Astrocyte of the spinal cord (primary cell): ENCODE results near the gene IDH3G.

Experiments
- DNase-seq: peaks from one replicate; pipeline ENCODE4 v3.0.0; 2011; ENCODE audit warnings: low read depth, low spot score
- H3K4me3 ChIP-seq: 2 replicates; pipeline ENCODE4 v1.5.1; 2011; ENCODE audit warnings: low read depth, mild to moderate bottlenecking, low read length, moderate library complexity
- in situ Hi-C: cut with HindIII; loops from 2 replicates; pipeline ENCODE4 v1.10.0; 2017; ENCODE audit warnings: low sequenced_read_pairs
- TF ChIP-seq, protein P1 (sequence below): IDR thresholded peaks from 2 replicates; pipeline ENCODE4 v1.5.1; 2012; ENCODE audit warnings: low read depth, mild to moderate bottlenecking, low read length, inconsistent platforms

IDH3G gene

DNA sequence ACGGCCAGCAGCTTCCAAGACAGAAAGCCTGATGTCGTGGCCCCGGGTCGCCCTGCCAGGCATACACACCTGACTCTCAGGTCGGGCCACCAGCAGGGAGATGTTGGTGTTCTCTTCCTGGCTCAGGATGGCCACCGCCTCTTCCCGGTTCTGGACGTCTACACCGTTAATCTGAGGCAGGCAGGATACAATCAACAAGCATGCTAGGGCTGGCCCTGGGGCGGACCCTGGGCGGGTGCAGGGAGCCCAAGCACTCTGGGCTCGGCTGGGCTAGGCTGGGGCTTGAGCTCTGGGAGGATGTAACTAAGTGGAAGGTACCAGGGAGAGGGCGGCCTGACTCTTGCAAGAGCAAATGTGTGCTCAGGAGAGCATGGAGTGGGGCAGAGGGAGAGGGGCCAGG lies 11.3 kb upstream of the IDH3G start:
- no peak for DNase-seq
- in situ Hi-C loops: no loop called here
- no peak overlapping the region for H3K4me3 ChIP-seq
- TF ChIP-seq, protein P1, sequence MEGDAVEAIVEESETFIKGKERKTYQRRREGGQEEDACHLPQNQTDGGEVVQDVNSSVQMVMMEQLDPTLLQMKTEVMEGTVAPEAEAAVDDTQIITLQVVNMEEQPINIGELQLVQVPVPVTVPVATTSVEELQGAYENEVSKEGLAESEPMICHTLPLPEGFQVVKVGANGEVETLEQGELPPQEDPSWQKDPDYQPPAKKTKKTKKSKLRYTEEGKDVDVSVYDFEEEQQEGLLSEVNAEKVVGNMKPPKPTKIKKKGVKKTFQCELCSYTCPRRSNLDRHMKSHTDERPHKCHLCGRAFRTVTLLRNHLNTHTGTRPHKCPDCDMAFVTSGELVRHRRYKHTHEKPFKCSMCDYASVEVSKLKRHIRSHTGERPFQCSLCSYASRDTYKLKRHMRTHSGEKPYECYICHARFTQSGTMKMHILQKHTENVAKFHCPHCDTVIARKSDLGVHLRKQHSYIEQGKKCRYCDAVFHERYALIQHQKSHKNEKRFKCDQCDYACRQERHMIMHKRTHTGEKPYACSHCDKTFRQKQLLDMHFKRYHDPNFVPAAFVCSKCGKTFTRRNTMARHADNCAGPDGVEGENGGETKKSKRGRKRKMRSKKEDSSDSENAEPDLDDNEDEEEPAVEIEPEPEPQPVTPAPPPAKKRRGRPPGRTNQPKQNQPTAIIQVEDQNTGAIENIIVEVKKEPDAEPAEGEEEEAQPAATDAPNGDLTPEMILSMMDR: no peak

DNA sequence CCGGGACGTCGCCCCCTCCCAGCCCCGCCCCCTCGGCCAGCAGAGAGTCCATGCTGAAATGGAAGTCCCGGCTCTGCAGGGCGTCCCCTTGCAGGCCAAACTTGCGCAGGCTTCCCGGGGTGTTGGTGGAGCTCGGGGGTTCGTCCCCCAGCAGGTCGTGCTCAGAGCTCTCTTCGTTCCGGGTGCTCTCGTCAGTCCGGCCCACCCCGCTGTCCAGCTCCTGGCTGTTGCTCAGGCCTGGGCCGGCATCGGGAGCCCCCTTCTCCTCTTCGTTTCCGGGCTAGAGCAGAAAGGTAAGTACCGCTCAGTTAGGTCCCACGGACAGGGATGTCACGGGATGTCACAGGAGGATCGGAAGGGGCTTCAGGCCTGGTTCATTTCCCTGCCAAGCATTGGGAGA lies 10.4 kb upstream of the IDH3G start:
- H3K4me3 ChIP-seq: no peak overlapping the region
- TF ChIP-seq, protein P1: no peak
- no peak for DNase-seq
- in situ Hi-C loops: no loop called here

DNA sequence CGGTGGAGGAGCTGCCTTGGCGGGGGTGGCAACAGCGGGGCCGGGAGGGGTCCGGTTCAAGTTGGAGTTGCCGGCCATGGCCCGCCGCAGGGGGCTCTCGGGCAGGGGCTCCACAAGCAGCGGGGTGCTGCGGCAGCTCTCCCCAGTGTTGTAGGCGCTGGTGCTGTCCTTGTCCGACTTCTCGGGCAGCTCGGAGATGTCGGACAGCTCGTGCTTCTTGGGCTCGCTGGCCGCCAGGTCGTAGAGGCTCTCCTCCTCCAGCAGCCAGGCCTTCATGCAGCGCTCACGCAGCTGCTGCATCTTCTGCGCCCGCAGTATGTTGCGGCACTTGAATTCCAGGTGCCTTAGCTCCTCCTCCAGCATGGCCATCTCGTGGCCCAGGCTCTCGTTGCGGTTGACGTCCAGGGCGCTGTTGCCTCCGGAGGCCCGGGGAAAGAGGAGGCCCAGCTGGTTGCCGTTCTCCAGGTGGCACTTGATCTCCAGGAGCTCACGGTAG lies 10.0 kb upstream of the IDH3G start:
- H3K4me3 ChIP-seq: no peak overlapping the region
- in situ Hi-C loops: no loop called here
- DNase-seq: no peak
- TF ChIP-seq, protein P1: no peak

DNA sequence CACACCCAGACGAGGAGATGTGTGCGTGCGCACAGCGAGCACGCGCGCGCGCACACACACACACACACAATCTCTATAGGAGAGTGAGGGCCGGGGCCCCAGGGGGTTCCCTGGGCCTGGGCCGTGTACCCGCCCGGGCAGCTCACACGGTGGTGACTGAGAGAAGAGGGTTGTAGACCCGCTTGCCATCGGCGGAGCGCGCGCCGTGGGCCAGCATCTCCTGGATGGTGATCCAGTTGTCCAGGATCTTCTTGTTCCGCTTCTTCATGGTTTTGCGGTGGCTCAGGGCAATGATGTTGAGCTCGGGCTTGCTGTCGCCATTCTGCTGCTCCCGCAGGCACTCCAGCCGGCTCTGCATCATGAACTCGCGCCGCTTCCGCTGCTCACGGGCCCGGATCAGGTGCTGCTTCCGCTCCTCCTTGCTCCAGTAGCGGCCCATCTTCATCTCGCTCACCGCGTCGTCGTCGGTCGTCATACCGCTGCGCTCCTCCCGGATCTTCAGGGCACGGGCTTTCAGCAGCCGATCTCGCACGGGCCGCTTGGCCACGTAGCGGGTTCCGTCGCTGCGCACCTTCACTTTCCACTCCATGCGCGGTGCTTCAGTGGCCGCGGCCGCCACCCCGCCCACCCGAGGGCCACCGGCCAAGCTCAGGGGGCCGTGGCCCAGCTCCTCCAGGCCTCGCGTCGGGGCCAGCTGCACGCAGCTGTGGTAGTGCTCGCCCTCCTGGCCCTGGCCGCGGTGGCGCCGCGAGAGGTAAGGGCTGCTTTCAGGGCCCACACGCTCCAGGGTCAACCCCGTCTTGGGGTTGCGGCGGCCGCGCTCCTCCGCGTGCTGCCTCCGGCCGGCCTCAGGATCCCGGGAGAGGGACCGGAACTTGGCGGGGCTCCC lies 9.3 kb upstream of the IDH3G start:
- in situ Hi-C loops: no loop called here
- no peak overlapping the region for H3K4me3 ChIP-seq
- TF ChIP-seq, protein P1: no peak
- no peak for DNase-seq

DNA sequence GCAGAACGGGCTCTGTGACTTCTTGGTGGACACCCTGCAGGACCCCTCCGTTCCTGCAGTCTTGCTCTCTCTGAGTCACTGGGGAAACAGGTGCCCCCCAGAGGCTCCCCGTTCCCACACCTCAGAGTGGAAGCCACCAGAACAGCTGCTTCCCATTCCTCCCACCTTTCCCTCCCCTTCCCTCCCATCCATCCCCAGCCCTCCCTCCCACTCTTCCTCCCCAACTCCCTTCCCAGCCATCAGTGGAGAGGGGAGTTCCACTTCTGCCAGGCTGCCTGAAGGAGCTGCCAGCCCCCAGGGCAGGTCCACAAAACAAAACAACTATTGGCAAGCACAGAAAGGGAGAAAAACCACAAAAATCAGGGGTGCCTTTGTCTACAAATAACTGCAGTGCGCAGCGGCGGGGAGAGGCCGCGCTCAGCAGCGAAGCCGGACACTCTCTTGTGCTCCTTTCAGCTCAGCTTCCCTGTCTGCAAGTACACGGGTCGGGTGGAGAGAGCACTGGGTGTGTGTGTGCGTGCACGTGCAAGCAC lies 8.4 kb upstream of the IDH3G start:
- TF ChIP-seq, protein P1: no peak
- in situ Hi-C loops: no loop called here
- DNase-seq: no peak
- no peak overlapping the region for H3K4me3 ChIP-seq

DNA sequence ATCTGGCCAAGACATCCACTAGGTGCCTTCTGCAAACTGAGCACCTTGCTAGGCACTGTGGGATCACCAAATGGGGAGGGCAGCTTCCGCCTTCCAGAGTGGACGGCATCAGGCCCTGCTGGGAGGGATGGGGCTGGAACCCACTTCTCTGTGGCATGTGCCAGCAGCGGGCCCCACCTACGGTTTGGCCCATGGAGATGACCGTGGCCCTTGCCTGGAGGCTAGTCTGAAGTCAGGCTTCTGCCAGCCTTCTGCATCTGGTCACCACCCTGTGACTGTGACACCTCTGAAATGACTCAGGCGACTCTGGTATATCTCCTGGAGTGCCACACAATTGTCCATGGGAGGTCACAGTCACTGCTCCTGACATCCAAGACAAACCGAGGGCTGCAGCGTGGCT lies 7.5 kb upstream of the IDH3G start:
- no peak for DNase-seq
- in situ Hi-C loops: no loop called here
- no peak overlapping the region for H3K4me3 ChIP-seq
- TF ChIP-seq, protein P1: no peak
